HUES64 (cell line): Measurements from ENCODE around the gene C4orf36.

Source experiments
- H3K27ac ChIP-seq: 2 replicates; pipeline ENCODE4 v1.7.0; 2013; ENCODE audit warnings: low read depth, low read length, inconsistent platforms
- H3K27me3 ChIP-seq: 2 replicates; pipeline ENCODE4 v1.6.1; 2013; ENCODE audit warnings: mild to moderate bottlenecking, low read length; ENCODE audit not compliant: insufficient read depth
- H3K36me3 ChIP-seq: 2 replicates; pipeline ENCODE4 v1.6.1; 2013; ENCODE audit warnings: mild to moderate bottlenecking, low read length; ENCODE audit not compliant: insufficient read depth
- H3K4me1 ChIP-seq: 2 replicates; pipeline ENCODE4 v1.6.1; 2013; ENCODE audit warnings: mild to moderate bottlenecking, low read length, moderate library complexity; ENCODE audit not compliant: insufficient read depth
- H3K4me3 ChIP-seq: 2 replicates; pipeline ENCODE4 v1.5.1; 2013; ENCODE audit warnings: mild to moderate bottlenecking, low read length, moderate library complexity
- H3K9ac ChIP-seq: 2 replicates; pipeline ENCODE4 v1.6.1; 2013; ENCODE audit warnings: mild to moderate bottlenecking, low read depth, low read length
- H3K9me3 ChIP-seq: 2 replicates; pipeline ENCODE4 v1.6.1; 2013; ENCODE audit warnings: low read depth, low read length; ENCODE audit not compliant: insufficient read depth
- WGBS: fragments of 150-250, 120-280 bp; methylation state at CpG from one replicate; pipeline ENCODE4 v1.1.7; 2013; ENCODE audit warnings: missing lambda C conversion rate; 5-methylcytosine and 5-hydroxymethylcytosine counted together

C4orf36 gene

GRCh38 chr4:86910820-86911684 is 18.8 kb upstream of the C4orf36 start:
- H3K9ac ChIP-seq = no peak overlapping the region
- no peak overlapping the region for H3K27ac ChIP-seq
- H3K27me3 ChIP-seq = no peaks in the 10 kb centered on the region
- no peaks in the 10 kb centered on the region for H3K9me3 ChIP-seq
- H3K4me1 ChIP-seq = 0 out of 2 replicates have a peak, but pooled peaks cover 2% of the 10 kb centered on the region
- no peak overlapping the region for H3K4me3 ChIP-seq
- 86% methylated on average over 7 of the region's 7 CpGs for WGBS
- no peaks in the 10 kb centered on the region for H3K36me3 ChIP-seq

- H3K4me1 ChIP-seq = 0 out of 2 replicates have a peak, but pooled peaks cover 2% of the 10 kb centered on the region
- no peak overlapping the region for H3K4me3 ChIP-seq
- WGBS = 90% methylated on average over 4 of the region's 5 CpGs
These were observed 18.1 kb upstream of the C4orf36 start for GRCh38 chr4:86910369-86910768.

GRCh38 chr4:86909546-86910295 is 17.5 kb upstream of the C4orf36 start:
- no peaks in the 10 kb centered on the region for H3K27me3 ChIP-seq
- H3K27ac ChIP-seq = no peak overlapping the region
- no peaks in the 10 kb centered on the region for H3K36me3 ChIP-seq
- no peaks in the 10 kb centered on the region for H3K9me3 ChIP-seq
- H3K9ac ChIP-seq = no peak overlapping the region
- no peak overlapping the region for H3K4me3 ChIP-seq
- 96% methylated on average over 8 of the region's 8 CpGs for WGBS
- H3K4me1 ChIP-seq = 0 out of 2 replicates have a peak, but pooled peaks cover 2% of the 10 kb centered on the region

More at GRCh38 chr4:86910369-86910768, 18.1 kb upstream of the C4orf36 start:
- Histone ChIP-seq H3K9me3 (no peaks in the 10 kb centered on the region), H3K36me3 (no peaks in the 10 kb centered on the region), H3K27ac (no peak overlapping the region), H3K9ac (no peak overlapping the region), H3K27me3 (no peaks in the 10 kb centered on the region)

GRCh38 chr4:86908251-86908657 is 16.0 kb upstream of the C4orf36 start:
- H3K9me3 ChIP-seq = no peaks in the 10 kb centered on the region
- no peaks in the 10 kb centered on the region; the same call in 1 of the 2 replicates for H3K27me3 ChIP-seq
- no peak overlapping the region for H3K27ac ChIP-seq
- H3K4me3 ChIP-seq = no peak overlapping the region
- no peaks in the 10 kb centered on the region for H3K36me3 ChIP-seq
- 0 out of 2 replicates have a peak, but pooled peaks cover 2% of the 10 kb centered on the region for H3K4me1 ChIP-seq
- 75% methylated on average over 1 of the region's 2 CpGs for WGBS
- H3K9ac ChIP-seq = no peak overlapping the region

- no peaks in the 10 kb centered on the region for H3K36me3 ChIP-seq
- H3K27ac ChIP-seq = no peak overlapping the region
- no peak overlapping the region for H3K4me3 ChIP-seq
- H3K9ac ChIP-seq = no peak overlapping the region
- H3K9me3 ChIP-seq = no peaks in the 10 kb centered on the region
- H3K4me1 ChIP-seq = no peaks in the 10 kb centered on the region
- H3K27me3 ChIP-seq = no peaks in the 10 kb centered on the region; the same call in 1 of the 2 replicates
- 75% methylated on average over 3 of the region's 3 CpGs for WGBS
These were observed 9.6 kb upstream of the C4orf36 start for GRCh38 chr4:86901864-86902263.

- H3K9ac ChIP-seq = no peak overlapping the region
- no peaks in the 10 kb centered on the region for H3K4me1 ChIP-seq
- 78% methylated on average over 4 of the region's 4 CpGs for WGBS
- no peak overlapping the region for H3K4me3 ChIP-seq
- H3K27ac ChIP-seq = no peak overlapping the region
- no peaks in the 10 kb centered on the region for H3K36me3 ChIP-seq
- H3K9me3 ChIP-seq = no peaks in the 10 kb centered on the region
- no peaks in the 10 kb centered on the region for H3K27me3 ChIP-seq
These were observed 6.3 kb upstream of the C4orf36 start for GRCh38 chr4:86898562-86898961.

GRCh38 chr4:86896596-86896995 is 4.4 kb upstream of the C4orf36 start:
- Histone ChIP-seq H3K9me3 (no peaks in the 10 kb centered on the region), H3K27ac (no peak overlapping the region), H3K4me1 (peaks cover 6% of the 10 kb centered on the region; the same call in 1 of the 2 replicates), H3K4me3 (no peak overlapping the region), H3K27me3 (peaks cover 7% of the 10 kb centered on the region; the same call in 1 of the 2 replicates), H3K36me3 (no peaks in the 10 kb centered on the region), H3K9ac (no peak overlapping the region)
- 90% methylated on average over 4 of the region's 4 CpGs for WGBS

GRCh38 chr4:86895692-86896488 is 3.7 kb upstream of the C4orf36 start:
- H3K36me3 ChIP-seq = no peaks in the 10 kb centered on the region
- no peak overlapping the region for H3K27ac ChIP-seq
- no peaks in the 10 kb centered on the region for H3K9me3 ChIP-seq
- H3K4me3 ChIP-seq = no peak overlapping the region
- WGBS = 76% methylated on average over 4 of the region's 6 CpGs
- H3K4me1 ChIP-seq = peaks cover 11% of the 10 kb centered on the region; the same call in 1 of the 2 replicates
- H3K9ac ChIP-seq = no peak overlapping the region
- peaks cover 11% of the 10 kb centered on the region; the same call in 1 of the 2 replicates for H3K27me3 ChIP-seq

GRCh38 chr4:86894455-86894854 is 2.2 kb upstream of the C4orf36 start:
- no peaks in the 10 kb centered on the region for H3K9me3 ChIP-seq
- no peak overlapping the region for H3K27ac ChIP-seq
- peaks cover 15% of the 10 kb centered on the region; the same call in 1 of the 2 replicates for H3K4me1 ChIP-seq
- no peak overlapping the region for H3K9ac ChIP-seq
- H3K27me3 ChIP-seq = peaks cover 11% of the 10 kb centered on the region; the same call in 1 of the 2 replicates
- H3K4me3 ChIP-seq = no peak overlapping the region
- H3K36me3 ChIP-seq = no peaks in the 10 kb centered on the region

- peaks cover 11% of the 10 kb centered on the region; the same call in 1 of the 2 replicates for H3K27me3 ChIP-seq
- no peak overlapping the region for H3K9ac ChIP-seq
- H3K27ac ChIP-seq = no peak overlapping the region
These were observed 914 bp upstream of the C4orf36 start for GRCh38 chr4:86893136-86893535.

More at GRCh38 chr4:86893136-86893535, 914 bp upstream of the C4orf36 start:
- WGBS = 96% methylated on average over 19 of the region's 19 CpGs
- H3K4me3 ChIP-seq = peak overlapping the region; percentile 74; the same call in 1 of the 2 replicates
- peaks cover 15% of the 10 kb centered on the region; the same call in 1 of the 2 replicates for H3K4me1 ChIP-seq
- no peaks in the 10 kb centered on the region for H3K9me3 ChIP-seq
- no peaks in the 10 kb centered on the region for H3K36me3 ChIP-seq
